Measurements from ENCODE around the gene KSR1.
A peak's percentile ranks its signal among the peaks of the same experiment; 100 is the strongest.

KSR1 gene

DNA sequence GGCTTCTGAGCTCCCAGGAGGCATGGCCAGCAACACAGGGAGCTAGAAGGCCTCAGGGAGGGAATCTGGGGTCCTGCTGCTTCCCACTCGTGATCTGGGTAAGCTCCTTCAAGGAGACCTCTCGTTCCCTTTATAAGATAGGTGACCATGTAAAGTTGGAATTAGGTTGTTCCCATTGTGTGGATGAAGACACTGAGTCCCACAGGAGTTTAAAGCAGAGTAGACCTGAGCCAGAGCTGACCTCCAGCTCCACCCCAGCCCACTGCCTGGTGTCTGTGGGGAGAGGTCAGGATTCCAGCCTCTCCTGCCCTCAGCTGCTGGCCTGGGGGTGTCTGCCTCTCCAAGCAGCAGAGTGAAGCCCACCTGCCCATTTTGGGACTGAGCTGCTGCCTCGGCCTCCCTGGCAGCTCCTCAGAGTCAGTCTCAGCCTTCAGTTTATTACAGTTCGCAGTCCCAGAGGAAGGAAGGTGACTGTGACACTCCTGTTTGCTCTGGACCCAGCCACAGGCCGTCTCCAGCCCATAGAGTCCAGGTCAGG lies 141.6 kb downstream of the KSR1 start:
- DNase-seq: no peak

DNA sequence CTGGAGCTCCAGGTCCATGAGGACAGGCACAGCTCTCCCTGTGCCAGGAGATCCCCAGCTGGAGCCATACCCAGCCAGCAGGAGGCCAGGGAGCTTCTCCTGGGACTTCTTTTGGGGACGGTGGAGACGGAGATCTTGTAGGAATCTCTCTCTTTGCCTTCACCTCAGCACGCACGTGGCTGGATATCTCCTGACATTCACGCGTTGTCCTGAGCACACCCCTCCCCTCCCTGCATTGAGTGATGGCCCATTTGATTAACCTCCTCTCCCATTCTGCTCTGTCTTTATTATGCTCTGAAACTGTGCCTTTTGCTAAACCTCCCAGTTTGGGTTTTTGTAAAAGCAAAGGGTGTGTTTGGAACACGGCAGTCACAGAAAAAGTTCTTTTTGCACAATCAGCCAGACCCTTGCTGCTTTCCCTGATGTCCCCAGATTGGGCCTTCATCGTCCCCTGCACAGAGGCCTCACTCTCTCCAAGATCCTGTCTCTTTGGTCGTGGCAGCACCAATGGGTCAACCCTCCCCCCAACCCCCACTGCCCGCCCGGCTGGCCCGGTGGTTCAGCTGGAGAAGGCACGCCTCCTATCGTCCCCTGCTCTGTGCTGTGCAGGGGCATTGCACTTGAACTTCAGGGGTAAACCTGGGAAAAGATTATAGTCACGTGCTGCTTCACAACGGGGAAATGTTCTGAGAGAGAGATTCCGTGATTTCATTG lies 142.2 kb downstream of the KSR1 start:
- DNase-seq: no peak

DNA sequence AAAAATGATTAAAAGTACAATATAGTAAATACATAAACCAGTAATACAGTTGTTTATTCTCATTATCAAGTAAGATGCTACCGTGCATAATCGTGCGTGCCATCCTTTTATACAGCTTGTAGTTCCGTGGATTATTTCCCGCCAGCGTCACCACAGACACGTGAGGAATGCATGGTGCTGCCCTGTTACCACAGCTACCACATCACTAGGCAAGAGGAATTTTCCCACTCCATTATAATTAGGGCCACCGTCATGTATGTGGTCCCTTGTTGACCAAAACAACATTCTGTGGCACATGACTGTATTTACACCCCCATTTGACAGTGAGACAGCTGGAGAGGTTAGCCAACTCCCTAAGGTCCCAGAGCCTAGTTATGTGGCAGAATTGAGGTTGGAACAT lies 144.2 kb downstream of the KSR1 start:
- no peak for DNase-seq

DNA sequence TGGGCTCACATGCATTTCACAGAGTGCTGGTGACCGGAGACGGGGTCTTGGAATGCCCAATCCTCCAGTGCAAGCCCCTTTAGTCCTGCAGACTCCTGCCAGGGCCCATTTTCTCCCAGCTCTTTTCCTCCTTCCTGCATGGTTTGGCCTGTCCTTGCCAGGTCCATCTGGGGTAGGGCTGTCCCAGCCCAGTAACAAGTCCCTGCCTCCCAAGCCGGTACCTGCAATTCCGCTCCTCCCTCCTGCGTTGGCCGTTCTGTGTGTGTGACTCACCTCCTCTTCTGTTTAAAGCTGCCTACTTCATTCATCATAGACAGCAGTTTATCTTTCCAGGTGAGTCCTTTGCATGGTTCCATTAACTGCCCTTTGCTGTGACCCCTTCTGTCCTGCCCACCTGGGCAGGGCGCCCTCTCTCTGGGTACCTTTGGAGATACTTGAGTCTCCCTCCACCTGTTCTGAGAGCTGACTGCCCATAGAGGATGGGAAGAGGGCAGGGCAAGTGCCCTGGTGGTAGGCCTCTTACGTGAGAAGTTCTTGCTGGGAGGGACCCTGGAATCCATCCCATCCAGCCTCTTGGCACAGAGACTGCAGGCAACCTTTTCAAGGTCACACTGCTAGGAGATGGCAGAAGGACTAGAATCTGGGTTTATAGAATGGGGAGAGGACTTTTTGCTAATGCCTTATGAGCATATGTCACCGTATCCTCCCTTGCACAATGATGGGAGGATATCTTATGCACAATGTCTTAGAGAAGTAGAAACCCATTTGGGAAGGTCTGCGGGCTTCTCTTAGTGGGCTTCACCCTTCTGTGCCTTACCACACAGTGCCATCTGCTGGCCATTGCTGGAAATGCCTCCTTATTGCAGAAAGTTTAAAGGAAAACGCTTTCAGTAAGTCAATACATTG lies 145.1 kb downstream of the KSR1 start:
- peak; percentile 74 for DNase-seq

DNA sequence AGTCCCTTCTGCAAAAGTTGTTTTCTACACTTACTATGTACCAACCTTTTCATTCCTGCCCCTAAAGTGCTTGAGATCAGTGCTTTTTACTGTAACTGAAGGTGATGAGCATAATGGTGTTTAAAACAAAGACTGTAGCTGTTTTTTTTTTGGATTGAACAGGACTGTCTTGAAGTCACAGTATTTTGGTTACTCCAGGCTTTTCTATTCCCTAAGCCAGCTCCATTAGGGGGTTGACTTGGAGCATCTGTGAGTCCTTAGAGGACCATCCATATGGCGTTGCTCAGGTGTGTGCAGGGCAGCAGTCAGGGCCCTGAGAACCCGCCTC lies 145.7 kb downstream of the KSR1 start:
- no peak for DNase-seq

DNA sequence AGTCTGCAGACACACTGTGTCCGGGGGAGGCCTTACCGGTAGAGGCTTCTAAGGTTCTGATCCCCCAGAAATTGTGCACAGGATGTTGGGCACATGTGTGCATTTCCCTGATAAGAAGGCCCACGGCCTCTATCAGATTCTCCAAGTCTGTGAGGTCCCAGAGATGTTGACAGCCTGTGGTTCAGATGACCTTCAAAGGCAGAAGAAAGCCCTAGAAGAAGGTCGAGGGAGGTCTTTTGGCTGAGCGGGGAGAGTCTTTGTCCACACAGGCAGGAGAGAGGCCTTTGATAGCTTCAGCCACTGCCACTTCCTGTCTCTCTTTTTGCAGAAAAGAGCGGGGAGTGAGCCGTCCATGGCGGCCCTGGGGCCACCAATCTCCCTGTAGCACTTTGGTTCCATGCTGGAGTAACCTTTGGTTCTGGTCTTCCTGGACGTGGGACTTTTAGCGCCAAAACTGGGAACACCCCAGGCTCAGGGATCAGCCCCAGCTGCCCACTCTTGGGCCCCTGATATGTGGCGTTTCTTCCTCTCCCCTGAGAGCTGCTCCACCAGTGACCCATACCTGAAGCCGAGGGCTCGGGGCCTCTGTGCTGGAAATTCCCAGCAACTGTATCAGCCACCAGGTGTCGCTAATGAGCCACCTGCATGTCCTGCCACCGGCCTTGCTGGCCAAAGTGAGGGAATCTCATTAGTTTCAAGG lies 146.6 kb downstream of the KSR1 start:
- peak; percentile 99 for DNase-seq

DNA sequence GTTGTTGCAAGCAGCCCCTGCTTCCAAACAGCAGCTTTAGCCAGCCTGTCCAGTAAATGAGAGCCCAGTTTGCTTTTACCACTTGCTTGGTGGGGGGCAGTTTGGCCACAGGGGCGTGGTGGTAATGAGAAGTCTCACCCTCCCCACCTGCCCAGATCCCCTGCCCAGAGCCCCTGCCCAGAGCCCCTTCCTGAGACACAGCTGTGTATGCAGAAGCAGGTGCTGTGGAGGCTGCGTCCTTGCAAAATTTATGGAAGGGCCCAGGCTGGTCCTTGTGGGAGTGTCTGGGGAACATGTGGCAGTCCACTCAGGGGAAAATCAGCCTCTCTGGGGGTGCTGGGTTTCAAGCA lies 147.1 kb downstream of the KSR1 start:
- no peak for DNase-seq

DNA sequence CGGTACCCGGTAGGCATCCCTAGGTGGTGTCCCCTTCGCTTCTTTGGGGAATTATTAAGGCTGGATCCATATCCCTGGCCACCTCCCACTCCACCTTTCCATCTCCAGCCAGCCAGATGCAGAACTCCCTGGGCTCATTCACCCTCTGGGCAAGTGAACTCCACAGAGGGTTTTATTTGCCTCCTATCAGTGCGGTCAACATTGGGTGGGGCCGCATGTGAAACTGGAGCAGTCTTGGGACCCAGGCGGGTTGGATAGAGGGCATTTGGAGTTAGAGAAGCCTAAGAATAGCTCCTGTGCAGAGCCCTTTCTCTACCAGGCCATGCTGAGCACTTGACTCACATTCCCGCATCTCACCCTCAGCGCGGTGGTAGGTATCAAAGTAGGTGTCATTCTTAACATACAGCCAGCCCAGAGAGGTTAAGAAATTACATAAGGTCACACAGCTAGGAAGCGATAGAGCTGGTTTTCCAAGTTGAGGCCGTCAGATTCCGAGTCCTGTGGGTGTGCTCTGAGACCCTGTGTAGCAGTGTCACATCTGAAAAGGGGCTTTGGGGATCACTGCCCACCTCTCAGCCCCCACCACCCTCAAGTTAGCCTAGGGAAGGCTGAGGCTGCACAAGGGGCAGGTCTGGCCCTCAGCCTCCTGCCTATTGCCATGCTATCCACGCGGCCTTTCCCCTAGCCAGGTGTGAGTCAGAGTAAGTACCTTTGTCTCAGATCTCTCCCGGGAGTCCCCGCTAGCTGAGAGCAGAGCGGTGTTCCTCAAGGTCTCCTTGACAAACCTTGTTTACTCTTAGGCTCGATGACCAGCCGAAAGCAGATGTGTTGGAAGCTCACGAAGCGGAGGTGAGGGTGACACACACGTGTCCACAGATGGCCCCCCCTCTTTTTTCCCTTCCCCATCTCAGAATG lies 147.9 kb downstream of the KSR1 start:
- no peak for DNase-seq

DNA sequence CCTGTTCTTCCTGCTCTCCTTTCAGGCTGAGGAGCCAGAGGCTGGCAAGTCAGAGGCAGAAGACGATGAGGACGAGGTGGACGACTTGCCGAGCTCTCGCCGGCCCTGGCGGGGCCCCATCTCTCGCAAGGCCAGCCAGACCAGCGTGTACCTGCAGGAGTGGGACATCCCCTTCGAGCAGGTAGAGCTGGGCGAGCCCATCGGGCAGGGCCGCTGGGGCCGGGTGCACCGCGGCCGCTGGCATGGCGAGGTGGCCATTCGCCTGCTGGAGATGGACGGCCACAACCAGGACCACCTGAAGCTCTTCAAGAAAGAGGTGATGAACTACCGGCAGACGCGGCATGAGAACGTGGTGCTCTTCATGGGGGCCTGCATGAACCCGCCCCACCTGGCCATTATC lies 149.2 kb downstream of the KSR1 start:
- DNase-seq: no peak

DNA sequence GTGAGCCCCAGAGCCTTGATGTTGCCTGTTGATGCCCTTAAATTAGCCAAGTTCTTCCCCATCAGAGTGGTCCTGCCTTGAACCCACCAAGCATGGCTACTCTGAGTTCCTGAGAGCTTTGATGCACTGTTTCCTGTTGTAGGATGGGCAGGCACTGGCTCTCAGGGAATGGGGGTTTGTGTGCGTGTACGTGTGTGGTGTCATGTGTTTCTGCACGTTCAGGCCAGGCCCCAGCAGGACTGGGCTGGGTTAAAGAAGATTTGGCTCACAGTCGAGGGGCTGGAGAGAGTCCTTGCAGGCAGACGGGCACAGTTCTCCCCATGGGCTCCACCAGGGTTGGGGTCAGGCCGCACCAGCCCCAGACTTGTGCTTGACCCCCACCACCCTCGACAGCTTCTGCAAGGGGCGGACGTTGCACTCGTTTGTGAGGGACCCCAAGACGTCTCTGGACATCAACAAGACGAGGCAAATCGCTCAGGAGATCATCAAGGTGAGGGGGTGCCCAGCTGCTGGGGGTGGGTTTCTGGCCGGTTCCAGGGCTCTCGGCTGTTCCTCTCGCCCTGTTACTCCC lies 151.4 kb downstream of the KSR1 start:
- DNase-seq: no peak

DNA sequence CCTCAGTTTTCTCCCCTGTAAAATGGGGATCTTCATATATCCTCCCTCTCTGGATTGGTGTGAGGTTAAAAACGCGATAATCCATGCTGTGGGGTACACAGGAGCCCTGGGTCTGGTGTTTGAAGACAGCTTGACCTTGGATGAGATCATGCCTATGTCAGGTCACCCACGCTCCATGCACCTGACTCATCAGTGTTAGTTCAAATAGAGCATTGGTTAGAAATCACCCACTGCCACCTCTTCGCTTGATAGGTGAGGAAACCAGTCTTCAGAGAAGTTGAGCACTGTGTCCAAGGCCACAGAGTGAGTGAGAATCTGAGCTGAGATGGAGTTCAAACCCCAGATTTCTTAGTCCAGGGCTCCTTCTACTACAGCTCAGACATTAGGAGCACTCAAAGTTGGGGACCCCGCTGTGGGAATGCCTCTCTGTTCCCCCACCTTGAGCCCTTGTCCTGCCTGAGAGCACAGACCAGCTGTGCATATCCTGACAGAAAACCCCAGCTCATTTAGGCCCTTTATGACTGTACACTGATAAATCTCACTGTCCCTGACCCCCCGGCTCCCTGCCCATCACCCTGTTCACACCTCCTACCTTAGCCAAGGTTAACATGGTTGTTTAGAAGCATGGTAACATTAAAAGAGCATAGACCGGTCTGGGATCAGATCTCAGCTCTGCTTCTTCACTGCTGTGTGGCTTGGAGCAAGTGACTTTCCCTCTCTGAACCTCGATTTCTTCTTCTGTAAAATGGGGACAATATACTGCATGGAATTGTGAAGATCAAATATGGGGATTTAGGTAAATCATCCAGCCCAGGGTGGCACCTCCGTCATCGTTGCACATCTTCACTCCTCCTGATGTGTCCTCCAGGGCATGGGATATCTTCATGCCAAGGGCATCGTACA lies 152.3 kb downstream of the KSR1 start:
- no peak for DNase-seq

DNA sequence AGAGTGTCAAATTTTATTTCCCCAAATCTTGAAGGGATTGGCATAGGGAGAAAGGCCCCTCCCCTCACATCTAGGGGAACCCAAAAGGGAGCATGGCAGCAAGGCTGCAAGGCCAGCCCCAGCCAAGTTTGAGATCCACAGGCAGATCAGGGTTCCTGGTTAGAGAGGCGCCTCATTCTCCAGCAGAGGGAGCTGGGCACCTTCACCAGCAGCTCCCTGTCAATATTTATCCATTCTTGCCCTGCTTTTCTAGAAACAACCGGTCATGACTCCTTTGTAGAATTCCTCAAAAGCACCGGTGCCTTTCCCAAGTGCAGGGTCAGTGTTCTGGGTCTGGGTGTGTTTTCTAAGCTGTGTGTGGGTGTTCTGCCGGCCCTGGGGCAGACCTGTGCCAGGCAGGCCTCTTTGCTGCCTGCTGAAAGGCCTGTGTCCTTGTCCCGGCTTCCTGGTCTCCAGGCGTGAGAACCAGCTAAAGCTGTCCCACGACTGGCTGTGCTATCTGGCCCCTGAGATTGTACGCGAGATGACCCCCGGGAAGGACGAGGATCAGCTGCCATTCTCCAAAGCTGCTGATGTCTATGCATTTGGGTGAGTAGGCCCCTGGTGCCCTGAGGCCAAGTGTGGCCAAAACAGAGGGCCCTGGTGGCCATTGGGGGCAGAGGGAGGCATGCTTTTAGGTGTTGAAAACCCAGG lies 153.5 kb downstream of the KSR1 start:
- DNase-seq: peak; percentile 78

DNA sequence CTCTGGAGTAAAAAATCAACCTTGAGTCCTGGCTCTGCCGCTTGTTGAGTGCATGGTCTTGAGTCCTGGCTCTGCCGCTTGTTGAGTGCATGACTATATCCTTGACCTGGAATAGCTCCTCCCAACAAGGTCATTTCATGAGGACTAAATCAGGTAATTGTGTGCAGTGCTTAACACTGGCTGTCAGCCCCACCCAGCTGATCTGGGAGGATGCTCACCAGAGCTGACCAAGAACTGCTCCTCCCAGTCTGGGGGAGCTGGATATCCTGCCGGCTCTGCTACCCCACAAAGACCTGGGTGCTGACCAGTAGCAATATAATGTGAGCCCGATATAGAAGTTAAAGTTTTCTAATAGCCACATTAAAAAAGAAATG lies 154.0 kb downstream of the KSR1 start:
- no peak for DNase-seq

DNA sequence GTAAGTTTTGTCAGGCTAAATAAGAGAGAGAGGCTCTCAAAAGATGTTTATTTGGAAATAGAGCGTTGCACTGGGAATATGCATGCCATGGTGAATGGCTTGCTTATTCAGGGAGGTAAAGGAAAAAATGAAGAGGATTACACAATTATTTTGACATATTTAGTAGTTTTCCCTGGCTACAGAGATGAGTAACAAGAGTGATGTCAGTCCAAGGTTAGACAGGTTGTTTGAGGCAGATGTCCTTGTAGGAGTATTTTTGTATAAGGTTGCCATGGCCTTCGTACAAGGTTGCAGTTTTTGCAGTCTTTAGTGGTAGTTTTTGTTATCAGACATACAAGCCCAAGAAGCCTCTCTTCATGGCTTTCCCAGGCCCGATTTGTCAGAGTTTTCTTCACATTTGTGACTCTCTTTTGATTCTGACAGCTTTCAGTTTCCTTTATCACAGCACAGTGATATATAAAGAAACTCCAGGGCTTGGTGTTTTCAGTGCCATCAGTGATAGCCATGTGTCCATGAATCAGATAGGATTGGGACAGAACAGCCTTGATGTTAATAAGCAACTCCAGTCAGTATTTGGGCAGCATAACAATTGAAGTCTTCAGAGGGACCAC lies 156.0 kb downstream of the KSR1 start:
- DNase-seq: no peak

DNA sequence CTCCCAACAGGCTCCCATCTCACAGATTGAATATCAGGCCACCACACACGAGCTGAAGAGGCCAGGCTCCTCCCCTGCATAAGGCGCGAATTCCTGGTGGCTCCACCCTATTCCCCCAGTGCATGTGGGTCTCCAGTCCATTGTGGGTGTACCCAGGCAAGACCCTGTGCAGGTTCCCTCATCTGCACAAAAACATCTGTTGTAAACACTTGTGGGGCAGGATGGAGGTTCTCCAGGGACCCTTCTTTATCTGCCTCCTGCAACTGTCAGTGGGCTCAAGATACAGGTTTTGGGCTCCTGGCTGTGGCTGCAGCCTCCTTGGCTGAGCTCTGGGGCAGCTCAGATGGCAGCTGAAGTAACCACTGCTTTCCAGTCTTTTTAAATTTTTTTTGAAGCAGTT lies 157.2 kb downstream of the KSR1 start:
- no peak for DNase-seq

DNA sequence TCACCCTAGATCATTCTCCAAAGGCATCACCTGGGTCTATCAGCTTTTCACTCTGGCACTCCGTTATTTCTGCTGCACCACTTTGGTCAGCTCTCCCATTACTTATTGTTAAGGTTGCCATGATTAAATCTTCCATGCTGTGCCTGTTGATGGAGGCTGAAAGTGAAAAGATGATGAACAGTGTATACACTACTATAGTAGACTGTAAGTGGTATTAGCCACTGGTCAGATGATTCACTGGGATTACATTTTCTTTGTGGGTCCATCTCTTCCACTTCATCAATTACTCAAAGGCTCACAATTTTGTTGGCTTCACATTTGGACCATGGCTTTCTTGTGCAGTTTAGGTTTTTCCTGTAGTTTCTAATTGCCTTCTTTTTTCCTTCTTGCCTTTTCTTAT lies 158.9 kb downstream of the KSR1 start:
- DNase-seq: no peak

DNA sequence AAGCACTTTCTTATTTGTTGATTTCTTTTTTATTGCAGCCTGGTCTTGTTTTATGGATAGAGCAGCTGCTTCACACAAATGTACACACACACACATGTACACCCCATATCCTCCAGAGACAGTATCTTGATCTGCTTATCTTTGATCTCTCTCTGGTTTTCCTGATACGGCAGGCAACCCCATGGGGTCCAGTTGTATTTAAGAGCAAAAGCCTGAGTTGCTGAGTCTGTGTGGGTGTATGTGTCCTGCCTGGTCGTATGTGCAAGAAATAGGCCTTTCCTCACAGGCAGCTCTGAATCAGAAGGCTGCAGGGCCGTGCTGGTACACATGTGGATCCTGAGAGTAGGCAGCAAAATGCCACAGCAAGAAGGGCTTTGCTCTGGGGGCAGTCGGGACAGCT lies 160.2 kb downstream of the KSR1 start:
- no peak for DNase-seq

DNA sequence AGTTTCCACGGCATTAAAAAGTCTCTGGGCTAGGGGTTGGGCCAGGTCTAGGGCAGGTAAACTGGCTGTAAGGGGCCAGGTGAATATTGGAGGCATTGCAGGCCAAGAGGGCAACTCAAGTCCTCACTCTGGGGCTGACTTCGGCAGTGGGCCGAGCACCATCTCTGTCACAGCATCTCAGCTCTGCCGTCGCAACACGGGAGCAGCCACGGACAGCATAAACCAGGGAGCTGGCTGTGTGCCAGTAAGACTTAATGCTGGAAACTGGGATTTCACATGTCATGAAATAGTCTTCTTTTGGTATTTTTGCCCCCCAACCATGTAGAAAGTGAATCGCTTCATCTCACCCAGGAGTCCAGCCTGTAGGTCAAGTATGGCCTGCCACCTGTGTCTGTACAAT lies 162.2 kb downstream of the KSR1 start:
- DNase-seq: no peak

DNA sequence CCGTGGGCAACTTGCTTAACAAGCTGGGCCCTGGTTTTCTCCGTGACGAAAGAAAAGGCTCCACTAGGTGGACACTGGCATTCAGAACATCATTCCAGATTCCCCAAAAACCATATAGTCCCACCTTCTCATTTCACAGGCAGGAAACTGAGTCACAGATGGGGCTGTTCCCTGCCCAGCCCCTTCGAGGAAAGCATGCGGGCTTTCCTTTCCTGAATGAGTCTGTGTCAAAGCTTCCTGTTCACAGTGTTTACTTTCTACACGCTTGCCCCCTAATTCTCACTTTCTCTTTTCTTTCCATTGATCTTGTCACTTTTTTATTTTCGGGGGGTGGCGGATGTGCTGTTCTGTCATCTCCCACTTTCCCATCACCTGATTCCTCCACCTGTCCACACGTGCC lies 164.5 kb downstream of the KSR1 start:
- no peak for DNase-seq

DNA sequence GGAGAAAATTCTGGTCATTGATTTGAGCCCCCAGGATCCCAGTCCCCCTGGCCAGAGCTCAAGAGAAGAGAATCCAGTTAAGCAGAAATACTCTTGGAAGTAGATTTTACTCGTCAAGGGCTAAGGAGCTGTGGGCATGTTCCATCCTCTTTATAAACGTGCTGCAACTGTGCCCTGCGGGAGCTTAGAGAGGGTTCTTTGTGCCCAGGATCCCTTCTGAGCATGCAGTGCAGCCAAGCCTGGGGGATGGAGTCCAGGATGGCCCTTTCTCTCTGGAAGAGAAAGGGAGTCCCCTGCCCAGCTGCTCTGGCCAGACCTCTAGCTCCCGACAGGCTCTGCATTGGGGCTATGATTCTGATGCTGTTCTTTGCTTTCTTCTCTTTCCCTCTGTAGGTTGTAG lies 165.3 kb downstream of the KSR1 start:
- no peak for DNase-seq
